GM12891 (cell line): ENCODE results near the gene WWC2.

ENCODE experiments used
- POLR2A ChIP-seq: IDR thresholded peaks from 2 replicates; pipeline ENCODE4 v1.6.1; 2011; ENCODE audit warnings: low read depth, low read length, control low read depth
- TAF1 ChIP-seq: IDR thresholded peaks from 2 replicates; pipeline ENCODE4 v1.6.1; 2011; ENCODE audit warnings: low read depth, low read length, control low read depth

DNA sequence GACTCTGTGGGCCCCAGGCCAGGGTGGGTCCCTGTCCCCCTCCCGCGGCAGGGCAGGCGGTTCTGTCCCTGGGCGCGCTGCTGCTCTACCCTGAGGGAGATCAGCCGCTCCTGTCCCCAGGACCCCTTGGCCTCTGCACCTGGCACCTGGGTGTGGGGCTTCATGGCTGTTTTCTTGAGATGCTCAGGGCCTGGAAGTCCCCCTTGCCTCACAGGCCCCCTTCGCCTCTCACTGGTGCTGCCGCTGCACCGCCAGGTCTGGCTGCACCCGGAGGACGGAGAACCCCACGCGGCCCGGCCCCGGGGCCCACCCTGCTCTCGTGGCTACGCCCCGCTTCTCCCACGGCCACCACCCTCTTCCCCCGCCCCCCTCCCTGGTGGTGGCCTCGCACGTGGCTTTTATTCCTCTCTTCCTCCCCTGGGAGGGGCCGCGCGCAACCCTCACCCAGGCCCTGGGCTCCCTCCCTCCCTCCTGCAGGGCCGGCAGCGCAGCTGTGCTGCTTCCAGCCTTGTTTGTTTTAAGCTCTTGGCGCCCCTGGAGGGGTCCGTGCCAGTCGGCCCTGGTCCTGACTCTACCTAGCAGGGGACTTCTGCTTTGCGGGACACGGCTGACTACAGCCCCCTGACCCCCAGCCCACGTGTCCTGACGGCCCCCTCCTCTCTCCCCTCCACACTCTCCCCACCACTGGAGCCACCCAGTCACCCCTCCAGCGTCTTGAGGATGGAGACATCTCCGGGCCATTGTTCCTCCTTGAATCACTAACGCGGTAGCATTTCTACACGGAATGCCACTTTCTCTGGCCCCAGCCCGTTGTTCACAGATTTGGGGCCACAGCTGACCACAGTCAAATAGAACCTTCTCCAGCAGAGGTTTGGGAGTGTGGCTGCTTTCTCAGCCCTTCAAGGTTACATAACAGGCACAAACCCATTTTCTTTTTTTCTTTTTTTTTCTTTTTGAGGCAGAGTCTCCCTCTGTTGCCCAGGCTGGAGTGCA is 243.8 kb downstream of the WWC2 start:
- no peak for TF ChIP-seq TAF1
- no peak for TF ChIP-seq POLR2A
